CD14-positive monocyte (primary cell): ENCODE measurements around the gene CRNN. TPM values are rescaled to one million over a fixed set of nuclear protein-coding genes. Genes with fewer than 3 reads are reported as not detected.

Source experiments
- DNase-seq, 3 donors: peaks; one replicate each; pipeline ENCODE4 v3.0.0-alpha.2; 2011 to 2022
- H2AFZ ChIP-seq: 2 replicates; pipeline ENCODE4 v1.6.0; 2012; ENCODE audit warnings: mild to moderate bottlenecking, low read depth, low read length, inconsistent platforms; ENCODE audit not compliant: insufficient read depth, poor library complexity, severe bottlenecking
- H3K27ac ChIP-seq, 2 donors: 1 replicate in 1 of 2; 2 replicates in 1 of 2; pipeline ENCODE4 v1.5.1; 2012 to 2013; ENCODE audit warnings: low read length in 2 of 2, control low read depth in 1 of 2, inconsistent platforms in 1 of 2, low read depth in 1 of 2, mild to moderate bottlenecking in 1 of 2
- H3K27me3 ChIP-seq, 2 donors: one replicate each; pipeline versions ENCODE4 v1.6.0 to v1.6.1; 2011 to 2013; ENCODE audit warnings: low read length in 2 of 2; ENCODE audit not compliant: control insufficient read depth in 2 of 2, insufficient read depth in 2 of 2
- H3K36me3 ChIP-seq, 2 donors: replicated peaks in 1 of 2; 1 replicate in 1 of 2; 2 replicates in 1 of 2; pipeline versions ENCODE4 v1.5.1 to v1.6.1; 2012 to 2013; ENCODE audit warnings: low read length in 2 of 2, control low read depth in 1 of 2, inconsistent platforms in 1 of 2, mild to moderate bottlenecking in 1 of 2; ENCODE audit not compliant: insufficient read depth in 2 of 2, control insufficient read depth in 1 of 2
- H3K4me1 ChIP-seq, 2 donors: 1 replicate in 1 of 2; 2 replicates in 1 of 2; pipeline versions ENCODE4 v1.5.1 to v1.6.1; 2012 to 2013; ENCODE audit warnings: low read length in 2 of 2, control low read depth in 1 of 2, inconsistent platforms in 1 of 2, mild to moderate bottlenecking in 1 of 2, moderate library complexity in 1 of 2; ENCODE audit not compliant: insufficient read depth in 2 of 2, control insufficient read depth in 1 of 2
- H3K4me2 ChIP-seq: replicated peaks from 2 replicates; pipeline ENCODE3; 2012; ENCODE audit warnings: low read length, moderate library complexity, mild to moderate bottlenecking; ENCODE audit not compliant: poor library complexity, severe bottlenecking; ENCODE audit errors: extremely low read depth
- H3K4me3 ChIP-seq, 3 experiments: fragments of 200-600 bp in 1 of 3; sonication (generic) in 1 of 3; replicated peaks in 1 of 3; 1 replicate in 2 of 3; 2 replicates in 1 of 3; pipeline ENCODE4 v1.5.1; 2011 to 2013; ENCODE audit warnings: low read length in 3 of 3, mild to moderate bottlenecking in 3 of 3, control low read depth in 2 of 3, low read depth in 2 of 3, inconsistent platforms in 1 of 3, moderate library complexity in 1 of 3
- H3K79me2 ChIP-seq: 2 replicates; pipeline ENCODE4 v1.6.0; 2012; ENCODE audit warnings: mild to moderate bottlenecking, control low read depth, inconsistent platforms, low read length, moderate library complexity; ENCODE audit not compliant: insufficient read depth
- H3K9ac ChIP-seq: 2 replicates; pipeline ENCODE4 v1.6.0; 2017; ENCODE audit warnings: low read length, mild to moderate bottlenecking; ENCODE audit not compliant: insufficient read depth, poor library complexity, severe bottlenecking
- H3K9me3 ChIP-seq, 2 donors: replicated peaks in 1 of 2; 1 replicate in 1 of 2; 2 replicates in 1 of 2; pipeline versions ENCODE4 v1.5.1 to v1.6.1; 2012 to 2013; ENCODE audit warnings: low read length in 2 of 2, control low read depth in 1 of 2; ENCODE audit not compliant: control insufficient read depth in 1 of 2, insufficient read depth in 1 of 2
- H4K20me1 ChIP-seq: 2 replicates; pipeline ENCODE4 v1.6.0; 2012; ENCODE audit warnings: mild to moderate bottlenecking, low read length, control low read depth, moderate library complexity; ENCODE audit not compliant: insufficient read depth
- H3K27ac Mint-ChIP-seq, 7 donors: one replicate each; pipeline ENCODE4 v1.8.0; 2020; ENCODE audit warnings: mild to moderate bottlenecking in 7 of 7, mixed read lengths in 7 of 7, moderate library complexity in 6 of 7, inconsistent platforms in 2 of 7
- H3K27me3 Mint-ChIP-seq, 3 donors: one replicate each; pipeline ENCODE4 v1.8.0; 2021 to 2022; ENCODE audit warnings: low read depth in 3 of 3, mild to moderate bottlenecking in 3 of 3, mixed read lengths in 3 of 3, moderate library complexity in 3 of 3, inconsistent platforms in 1 of 3
- H3K36me3 Mint-ChIP-seq, 2 donors: one replicate each; pipeline ENCODE4 v1.8.0; 2020; ENCODE audit warnings: mixed read lengths in 2 of 2, inconsistent platforms in 1 of 2, mild to moderate bottlenecking in 1 of 2
- H3K4me1 Mint-ChIP-seq: one replicate; pipeline ENCODE4 v1.8.0; 2020; ENCODE audit warnings: mild to moderate bottlenecking, mixed read lengths
- H3K4me3 Mint-ChIP-seq, 2 donors: one replicate each; pipeline ENCODE4 v1.8.0; 2020; ENCODE audit warnings: mild to moderate bottlenecking in 2 of 2, mixed read lengths in 2 of 2, moderate library complexity in 1 of 2
- H3K9me3 Mint-ChIP-seq, 7 donors: one replicate each; pipeline ENCODE4 v1.8.0; 2020 to 2022; ENCODE audit warnings: mixed read lengths in 7 of 7, mild to moderate bottlenecking in 6 of 7, moderate library complexity in 6 of 7, inconsistent platforms in 2 of 7
- CTCF ChIP-seq: fragments of 200-600 bp; IDR thresholded peaks from one replicate; pipeline ENCODE4 v1.8.0; 2022; ENCODE audit warnings: antibody characterized with exemption, mild to moderate bottlenecking
- WGBS: methylation state at CpG from one replicate; pipeline ENCODE4 v1.1.5; 2013; ENCODE audit warnings: missing lambda C conversion rate; ENCODE audit not compliant: insufficient coverage; 5-methylcytosine and 5-hydroxymethylcytosine counted together
- intact Hi-C, 2 donors: fragments of 100-400 bp; cut with micrococcal nuclease; formaldehyde crosslinking; loops; one replicate each; pipeline versions ENCODE4 v1.15.0 to v1.15.1; 2023
- polyA plus RNA-seq, 3 donors: library from polyadenylated mRNA; depleted of rRNA in 1 of 3; unstranded in 2 of 3; stranded (reverse) in 1 of 3; fragments of 300-500 nt in 2 of 3; fragments of >200 nt in 1 of 3; fragmentation: Illumina TruSeq in 2 of 3; gene quantifications; 1 replicate in 2 of 3; 2 replicates in 1 of 3; pipeline ENCODE4 v1.2.3, GENCODE V29; 2012 to 2021

Gene CRNN
- polyA plus RNA-seq, 3 donors: not detected

DNA sequence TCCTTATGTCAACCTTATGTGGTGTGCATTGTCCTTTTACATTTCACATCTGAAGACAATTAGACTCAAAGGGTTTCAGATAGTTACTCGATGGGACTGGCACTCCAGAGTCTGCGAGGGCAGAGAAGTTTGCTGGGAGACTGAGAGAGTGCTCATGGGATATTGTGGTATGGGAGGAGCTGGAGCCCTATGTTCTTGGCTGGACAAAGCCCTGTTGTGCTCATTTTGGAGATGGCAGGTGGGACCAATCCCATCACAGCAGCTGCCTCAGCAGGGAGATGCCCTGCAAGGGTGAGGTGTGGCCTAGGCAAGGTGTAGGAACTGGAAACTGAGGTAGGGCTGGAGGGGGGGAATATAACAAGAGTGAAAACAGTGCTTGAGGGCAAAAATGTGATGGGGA, 43.5 kb upstream of the CRNN start:
- Histone ChIP-seq H3K27me3 (no peaks in the 10 kb centered on the region), H3K27ac (no peak overlapping the region), H3K4me3 (no peak overlapping the region), H3K79me2 (no peaks in the 10 kb centered on the region), H3K9me3 (no peaks in the 10 kb centered on the region), H3K9ac (no peak overlapping the region), H3K4me2 (no peak overlapping the region), H2AFZ (no peak overlapping the region), H3K4me1 (peaks cover 6 to 12% of the 10 kb centered on the region in 2 donors), H4K20me1 (no peaks in the 10 kb centered on the region), H3K36me3 (no peaks in the 10 kb centered on the region)
- H3K9me3 Mint-ChIP-seq: peaks cover 0 to 9% (median 4%) of the 10 kb centered on the region in 7 donors
- intact Hi-C loops: loop anchor here (5.0 to 10.0 kb wide), 4 partner anchors 110 to 403 kb away; no protein-coding TSS in a partner anchor
- H3K36me3 Mint-ChIP-seq: no peaks in the 10 kb centered on the region
- WGBS: no CpG with 5 or more reads among the region's 2 CpGs
- no peak for TF ChIP-seq CTCF
- no peak for DNase-seq
- no peak overlapping the region for H3K4me3 Mint-ChIP-seq
- peaks cover 2 to 10% (median 7%) of the 10 kb centered on the region in 3 donors for H3K27me3 Mint-ChIP-seq
- peaks cover 23% of the 10 kb centered on the region for H3K4me1 Mint-ChIP-seq
- H3K27ac Mint-ChIP-seq: no peak overlapping the region

- Histone ChIP-seq H3K4me1 (peaks cover 6 to 12% of the 10 kb centered on the region in 2 donors), H3K36me3 (no peaks in the 10 kb centered on the region), H3K79me2 (no peaks in the 10 kb centered on the region), H3K9me3 (no peaks in the 10 kb centered on the region), H3K27me3 (no peaks in the 10 kb centered on the region), H3K4me2 (no peak overlapping the region), H2AFZ (no peak overlapping the region), H3K9ac (no peak overlapping the region), H3K4me3 (no peak overlapping the region), H3K27ac (no peak overlapping the region), H4K20me1 (no peaks in the 10 kb centered on the region)
- TF ChIP-seq CTCF: no peak
- Mint-ChIP-seq H3K4me3 (no peak overlapping the region), H3K9me3 (peaks cover 0 to 9% (median 4%) of the 10 kb centered on the region in 7 donors), H3K4me1 (peaks cover 23% of the 10 kb centered on the region), H3K36me3 (no peaks in the 10 kb centered on the region), H3K27ac (peak overlapping the region in 1 of 7 donors; percentile 35), H3K27me3 (peaks cover 2 to 12% (median 7%) of the 10 kb centered on the region in 3 donors)
- no CpG with 5 or more reads among the region's 1 CpG for WGBS
- intact Hi-C loops: loop anchor here (5.0 to 10.0 kb wide), 4 partner anchors 110 to 402 kb away; no protein-coding TSS in a partner anchor
- no peak for DNase-seq
Observed at GRCh38 chr1:152457071-152457470, 43.0 kb upstream of the CRNN start.
